K562 (cell line): ENCODE measurements around the gene SRPK3.

Experiments used
- CBX2 ChIP-seq: fragments of 200-600 bp; sonication (generic); IDR thresholded peaks from one replicate; pipeline ENCODE4 v1.6.1; 2012; ENCODE audit warnings: mild to moderate bottlenecking, low read length, inconsistent platforms; ENCODE audit not compliant: insufficient read depth, poor library complexity, severe bottlenecking
- POLR2A ChIP-seq: fragments of 450-650 bp; conservative IDR thresholded peaks from 2 replicates; pipeline ENCODE4 v1.6.1; 2016
- ZNF224 ChIP-seq: sonication (generic); formaldehyde crosslinking; IDR thresholded peaks from 2 replicates; pipeline ENCODE4 v1.8.0; 2022; ENCODE audit warnings: mild to moderate bottlenecking, missing genetic modification reagents
- TF ChIP-seq, protein P1 (sequence below): sonication (generic); formaldehyde crosslinking; IDR thresholded peaks from 2 replicates; pipeline ENCODE4 v1.8.1; 2023; ENCODE audit warnings: mild to moderate bottlenecking, missing genetic modification reagents

DNA sequence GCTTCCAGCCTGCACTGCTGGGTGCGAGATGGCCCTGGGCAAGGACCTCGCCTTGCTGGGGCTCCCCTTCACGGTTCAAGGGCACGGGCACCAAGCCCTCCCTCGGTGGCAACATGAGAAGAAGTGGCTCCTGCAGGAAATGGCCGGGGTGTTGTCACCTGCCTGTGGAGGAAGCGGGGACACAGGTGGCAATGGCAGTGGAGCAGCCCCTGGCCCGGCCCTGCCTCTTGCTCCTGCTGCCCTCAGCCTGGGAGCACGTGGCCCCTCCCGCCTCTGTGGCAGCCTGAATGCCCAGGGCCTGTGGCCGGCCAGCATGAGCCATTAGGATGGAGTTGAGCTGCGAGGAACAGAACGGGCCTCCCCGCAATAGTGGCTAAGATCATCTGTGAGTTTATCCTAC, 39.4 kb upstream of the SRPK3 start:
- TF ChIP-seq POLR2A: no peak
- TF ChIP-seq ZNF224 (CRISPR knock-in tag): no peak
- no peak for TF ChIP-seq CBX2
- TF ChIP-seq, protein P1, sequence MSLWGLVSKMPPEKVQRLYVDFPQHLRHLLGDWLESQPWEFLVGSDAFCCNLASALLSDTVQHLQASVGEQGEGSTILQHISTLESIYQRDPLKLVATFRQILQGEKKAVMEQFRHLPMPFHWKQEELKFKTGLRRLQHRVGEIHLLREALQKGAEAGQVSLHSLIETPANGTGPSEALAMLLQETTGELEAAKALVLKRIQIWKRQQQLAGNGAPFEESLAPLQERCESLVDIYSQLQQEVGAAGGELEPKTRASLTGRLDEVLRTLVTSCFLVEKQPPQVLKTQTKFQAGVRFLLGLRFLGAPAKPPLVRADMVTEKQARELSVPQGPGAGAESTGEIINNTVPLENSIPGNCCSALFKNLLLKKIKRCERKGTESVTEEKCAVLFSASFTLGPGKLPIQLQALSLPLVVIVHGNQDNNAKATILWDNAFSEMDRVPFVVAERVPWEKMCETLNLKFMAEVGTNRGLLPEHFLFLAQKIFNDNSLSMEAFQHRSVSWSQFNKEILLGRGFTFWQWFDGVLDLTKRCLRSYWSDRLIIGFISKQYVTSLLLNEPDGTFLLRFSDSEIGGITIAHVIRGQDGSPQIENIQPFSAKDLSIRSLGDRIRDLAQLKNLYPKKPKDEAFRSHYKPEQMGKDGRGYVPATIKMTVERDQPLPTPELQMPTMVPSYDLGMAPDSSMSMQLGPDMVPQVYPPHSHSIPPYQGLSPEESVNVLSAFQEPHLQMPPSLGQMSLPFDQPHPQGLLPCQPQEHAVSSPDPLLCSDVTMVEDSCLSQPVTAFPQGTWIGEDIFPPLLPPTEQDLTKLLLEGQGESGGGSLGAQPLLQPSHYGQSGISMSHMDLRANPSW (CRISPR knock-in tag): no peak
